CD4-positive, alpha-beta T cell (primary cell): ENCODE data around the gene TLR4. TPM values are rescaled to one million over a fixed set of nuclear protein-coding genes. Genes with fewer than 3 reads are reported as not detected.

ENCODE experiments used
- ATAC-seq: fragments of 200-7000 bp; cut with Tn5 transposase; one replicate; pipeline ENCODE4 v1.10.0; 2022; ENCODE audit warnings: mild to moderate bottlenecking; ENCODE audit not compliant: poor library complexity
- CTCF ChIA-PET: fragments of 350-600 bp; sonication (Branson Sonifier 250); formaldehyde crosslinking; loops from one replicate; lab custom pipeline; 2021; ENCODE audit warnings: antibody characterized with exemption, inconsistent platforms; lab: Charles Lee
- POLR2A ChIA-PET: fragments of 350-600 bp; sonication (Branson Sonifier 250); formaldehyde crosslinking; loops from one replicate; lab custom pipeline; 2021; ENCODE audit warnings: antibody characterized with exemption, inconsistent platforms; lab: Charles Lee
- DNase-seq, 14 experiments: peaks; one replicate each; pipeline ENCODE4 v3.0.0-alpha.2; 2013 to 2020; ENCODE audit warnings: mixed read lengths in 2 of 14
- H3K27ac ChIP-seq, 2 donors: one replicate each; pipeline versions ENCODE4 v1.5.1 to v1.7.0; 2013; ENCODE audit warnings: low read length in 2 of 2, low read depth in 1 of 2, mild to moderate bottlenecking in 1 of 2
- H3K27me3 ChIP-seq, 2 experiments: 1 replicate in 1 of 2; 2 replicates in 1 of 2; pipeline versions ENCODE4 v1.6.1 to v1.7.0; 2013; ENCODE audit warnings: low read length in 2 of 2, control low read depth in 1 of 2, mild to moderate bottlenecking in 1 of 2, moderate library complexity in 1 of 2; ENCODE audit not compliant: insufficient read depth in 2 of 2, control insufficient read depth in 1 of 2
- H3K36me3 ChIP-seq: one replicate; pipeline ENCODE4 v1.6.1; 2013; ENCODE audit warnings: low read length, control low read depth; ENCODE audit not compliant: insufficient read depth
- H3K4me1 ChIP-seq: one replicate; pipeline ENCODE4 v1.6.1; 2013; ENCODE audit warnings: low read length, control low read depth; ENCODE audit not compliant: insufficient read depth
- H3K4me3 ChIP-seq: one replicate; pipeline ENCODE4 v1.5.1; 2013; ENCODE audit warnings: mild to moderate bottlenecking, low read length, moderate library complexity
- H3K9me3 ChIP-seq, 2 experiments: 1 replicate in 1 of 2; 2 replicates in 1 of 2; pipeline versions ENCODE4 v1.6.1 to v1.7.0; 2013; ENCODE audit warnings: low read length in 2 of 2, mild to moderate bottlenecking in 2 of 2, control low read depth in 1 of 2, moderate library complexity in 1 of 2; ENCODE audit not compliant: control insufficient read depth in 1 of 2, insufficient read depth in 1 of 2
- H3K27ac Mint-ChIP-seq: one replicate; pipeline ENCODE4 v1.8.0; 2020; ENCODE audit warnings: mixed read lengths
- H3K27me3 Mint-ChIP-seq: one replicate; pipeline ENCODE4 v1.8.0; 2021; ENCODE audit warnings: mixed read lengths
- H3K36me3 Mint-ChIP-seq: one replicate; pipeline ENCODE4 v1.8.0; 2021; ENCODE audit warnings: low read depth, mixed read lengths
- H3K4me1 Mint-ChIP-seq: one replicate; pipeline ENCODE4 v1.8.0; 2021; ENCODE audit warnings: low read depth, mixed read lengths
- H3K4me3 Mint-ChIP-seq: one replicate; pipeline ENCODE4 v1.8.0; 2020; ENCODE audit warnings: mild to moderate bottlenecking, mixed read lengths
- H3K9me3 Mint-ChIP-seq: one replicate; pipeline ENCODE4 v1.8.0; 2020; ENCODE audit warnings: mixed read lengths
- intact Hi-C, 2 experiments: fragments of 100-400 bp; cut with DNase I in 1 of 2; cut with micrococcal nuclease in 1 of 2; formaldehyde crosslinking; loops; one replicate each; pipeline versions ENCODE4 v1.15.1 to v1.9.0; 2023 to 2025; cut with DNase I, micrococcal nuclease
- total RNA-seq, 174 experiments: library from RNA in 2 of 174; stranded (reverse) in 2 of 174; gene quantifications; one replicate each; pipeline ENCODE4 v1.2.3 and lab custom pipeline; 2021 to 2026
- TF ChIP-seq, protein P1 (sequence below): fragments of 200-600 bp; IDR thresholded peaks from one replicate; pipeline ENCODE4 v1.8.0; 2022; ENCODE audit warnings: antibody characterized with exemption, mild to moderate bottlenecking

Gene TLR4
- total RNA-seq, 2 experiments from 2014 or later, result 0.34 to 0.44 TPM

DNA sequence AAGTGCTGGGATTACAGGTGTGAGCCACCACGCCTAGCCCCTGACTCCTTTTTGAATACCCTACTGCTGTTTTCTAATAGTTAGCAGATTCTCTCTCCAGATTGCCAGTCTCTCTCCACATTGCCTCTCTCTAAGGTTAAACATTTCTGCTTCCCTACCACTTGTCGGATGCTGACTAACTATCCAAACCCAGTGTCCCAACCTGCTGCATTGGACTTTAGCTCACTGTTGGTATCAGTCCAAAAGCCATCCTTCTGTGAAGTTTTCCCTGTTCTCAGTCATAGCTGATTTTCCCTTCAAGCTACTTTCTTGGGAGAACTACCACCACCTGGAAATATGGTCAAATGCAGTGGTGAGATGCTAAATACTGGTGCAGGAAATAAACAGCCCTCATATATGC, 48.7 kb downstream of the TLR4 start:
- no peak for ATAC-seq
- ChIA-PET POLR2A (no interaction called here), CTCF (no interaction called here)
- Mint-ChIP-seq H3K9me3 (no peaks in the 10 kb centered on the region), H3K27me3 (peaks cover 10% of the 10 kb centered on the region), H3K4me3 (no peak overlapping the region), H3K27ac (no peak overlapping the region), H3K36me3 (no peaks in the 10 kb centered on the region), H3K4me1 (no peaks in the 10 kb centered on the region)
- Histone ChIP-seq H3K36me3 (no peaks in the 10 kb centered on the region), H3K4me3 (no peak overlapping the region), H3K27me3 (no peaks in the 10 kb centered on the region), H3K4me1 (no peaks in the 10 kb centered on the region), H3K9me3 (no peaks in the 10 kb centered on the region), H3K27ac (no peak overlapping the region)
- no peak for DNase-seq
- TF ChIP-seq, protein P1, sequence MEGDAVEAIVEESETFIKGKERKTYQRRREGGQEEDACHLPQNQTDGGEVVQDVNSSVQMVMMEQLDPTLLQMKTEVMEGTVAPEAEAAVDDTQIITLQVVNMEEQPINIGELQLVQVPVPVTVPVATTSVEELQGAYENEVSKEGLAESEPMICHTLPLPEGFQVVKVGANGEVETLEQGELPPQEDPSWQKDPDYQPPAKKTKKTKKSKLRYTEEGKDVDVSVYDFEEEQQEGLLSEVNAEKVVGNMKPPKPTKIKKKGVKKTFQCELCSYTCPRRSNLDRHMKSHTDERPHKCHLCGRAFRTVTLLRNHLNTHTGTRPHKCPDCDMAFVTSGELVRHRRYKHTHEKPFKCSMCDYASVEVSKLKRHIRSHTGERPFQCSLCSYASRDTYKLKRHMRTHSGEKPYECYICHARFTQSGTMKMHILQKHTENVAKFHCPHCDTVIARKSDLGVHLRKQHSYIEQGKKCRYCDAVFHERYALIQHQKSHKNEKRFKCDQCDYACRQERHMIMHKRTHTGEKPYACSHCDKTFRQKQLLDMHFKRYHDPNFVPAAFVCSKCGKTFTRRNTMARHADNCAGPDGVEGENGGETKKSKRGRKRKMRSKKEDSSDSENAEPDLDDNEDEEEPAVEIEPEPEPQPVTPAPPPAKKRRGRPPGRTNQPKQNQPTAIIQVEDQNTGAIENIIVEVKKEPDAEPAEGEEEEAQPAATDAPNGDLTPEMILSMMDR, result no peak
- intact Hi-C loops, result no loop called here

DNA sequence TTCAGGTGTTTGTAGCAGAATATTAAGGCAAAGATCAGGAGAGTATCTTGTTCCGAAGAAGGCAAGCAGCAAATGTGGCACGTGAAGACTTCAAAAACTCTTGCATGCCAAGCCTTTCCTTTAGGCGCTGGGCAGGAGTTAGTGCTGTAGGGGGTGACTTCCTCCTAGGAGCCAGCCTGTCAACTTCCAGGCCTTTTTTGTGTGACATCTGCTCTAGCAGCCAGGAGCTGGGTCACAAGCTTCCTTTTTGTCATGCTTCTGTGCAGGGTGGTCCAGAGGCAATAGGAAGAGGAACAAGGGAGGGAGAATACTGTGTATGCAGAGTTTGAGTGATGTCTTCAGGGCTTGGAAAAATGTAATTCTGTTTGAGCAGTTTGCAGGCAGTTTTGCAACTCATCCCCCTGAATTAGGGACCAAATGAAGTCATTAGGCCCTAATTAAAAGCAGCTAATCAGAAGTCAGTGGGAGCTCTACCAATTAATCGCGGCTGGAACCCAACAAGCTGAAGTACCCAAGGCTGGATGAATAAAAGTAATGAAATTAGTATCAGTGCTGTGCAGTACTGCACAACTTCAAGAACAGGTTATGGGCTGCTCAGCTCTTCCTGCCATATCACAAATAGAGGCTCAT, 53.5 kb downstream of the TLR4 start:
- Mint-ChIP-seq H3K9me3 (no peaks in the 10 kb centered on the region), H3K27me3 (no peaks in the 10 kb centered on the region), H3K4me1 (no peaks in the 10 kb centered on the region), H3K27ac (no peak overlapping the region), H3K36me3 (no peaks in the 10 kb centered on the region), H3K4me3 (no peak overlapping the region)
- H3K36me3 ChIP-seq, result no peaks in the 10 kb centered on the region
- H3K4me3 ChIP-seq, result no peak overlapping the region
- TF ChIP-seq, protein P1, result no peak
- ChIA-PET POLR2A (no interaction called here), CTCF (no interaction called here)
- no peak overlapping the region for H3K27ac ChIP-seq
- ATAC-seq (no peak), DNase-seq (no peak)
- intact Hi-C loops, result no loop called here
- H3K9me3 ChIP-seq, result no peaks in the 10 kb centered on the region
- no peaks in the 10 kb centered on the region for H3K4me1 ChIP-seq
- peaks cover 0 to under 1% of the 10 kb centered on the region in 2 experiments for H3K27me3 ChIP-seq

DNA sequence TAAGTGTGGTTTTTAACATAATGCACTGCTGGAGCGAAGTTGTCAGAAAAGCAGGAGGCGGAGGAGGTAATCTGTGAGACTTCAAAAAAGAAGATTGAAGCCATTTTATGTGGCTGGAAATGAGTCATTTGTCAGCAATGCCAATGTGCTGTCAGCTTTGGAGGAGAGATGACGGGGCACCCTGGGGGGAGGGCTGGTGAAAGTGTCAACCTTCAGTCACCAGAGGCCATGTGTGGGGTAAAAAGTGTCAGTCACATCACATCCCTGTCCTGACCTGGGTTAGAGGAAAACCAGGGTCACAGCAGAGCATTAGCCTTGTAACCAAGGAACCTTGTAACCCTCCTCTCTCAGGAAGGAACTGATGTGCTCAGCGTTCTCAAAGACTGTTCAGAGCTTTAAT, 59.1 kb downstream of the TLR4 start:
- Mint-ChIP-seq H3K4me1 (no peaks in the 10 kb centered on the region), H3K4me3 (no peak overlapping the region), H3K9me3 (no peaks in the 10 kb centered on the region), H3K27me3 (peaks cover 15% of the 10 kb centered on the region), H3K27ac (no peak overlapping the region), H3K36me3 (no peaks in the 10 kb centered on the region)
- DNase-seq (no peak), ATAC-seq (no peak)
- Histone ChIP-seq H3K9me3 (peaks cover 0 to 3% of the 10 kb centered on the region in 2 experiments), H3K4me1 (no peaks in the 10 kb centered on the region), H3K27ac (no peak overlapping the region), H3K36me3 (no peaks in the 10 kb centered on the region), H3K27me3 (peaks cover 0 to 2% of the 10 kb centered on the region in 2 experiments), H3K4me3 (no peak overlapping the region)
- intact Hi-C loops, result no loop called here
- TF ChIP-seq, protein P1, result no peak
- CTCF ChIA-PET, result no interaction called here
- POLR2A ChIA-PET, result no interaction called here
